ENCODE results near the gene P3H2.

DNA sequence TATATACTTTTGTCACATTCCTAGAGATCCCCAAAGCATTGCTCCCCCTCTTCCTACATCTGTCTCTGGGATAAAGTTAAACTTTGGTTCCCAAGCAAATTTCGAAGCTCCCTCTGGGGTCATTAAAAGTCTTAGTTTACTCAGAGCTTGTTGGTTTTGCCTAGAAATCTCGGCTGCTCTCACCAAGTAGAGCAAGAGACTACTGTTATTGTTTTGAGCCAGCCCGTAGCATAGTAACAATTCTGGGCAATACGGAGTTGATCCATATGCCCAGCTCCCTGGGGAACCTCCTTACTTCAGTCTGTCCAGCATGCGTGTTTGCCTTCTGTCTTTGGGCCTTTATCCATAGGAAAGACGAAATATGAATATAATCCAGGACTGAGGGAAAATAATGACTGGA is 10.0 kb upstream of the P3H2 start:
- TF ChIP-seq EZH2 (IDR thresholded peaks at IDR 0.05) (no peak), FOXP2 (optimal IDR thresholded peaks at IDR 0.05; ENCODE audit: control extremely low read depth, extremely low read length, insufficient read depth) (no peak)
